ENCODE measurements around the gene CTNNAL1. TPM values are rescaled to one million over a fixed set of nuclear protein-coding genes. Genes with fewer than 3 reads are reported as not detected.

Gene CTNNAL1
- total and polyA plus RNA-seq, 2 of the 8 experiments (the other 6 are each of a cell fraction or from before 2014, with no cell fraction given): 23.2 to 66.1 TPM

GRCh38 chr9:108983885-108984284, 29.4 kb downstream of the CTNNAL1 start:
- Histone ChIP-seq H3K79me1 (ENCODE audit: low read depth, low read length) (no peaks in the 10 kb centered on the region), H4K91ac (replicated peaks; ENCODE audit: insufficient read length, low read length) (no peak overlapping the region), H4K5ac (ENCODE audit: insufficient read length, low read depth, low read length) (no peak overlapping the region), H3K9ac (replicated peaks in 1 of 4; ENCODE audit: extremely low read depth in 1 of 4, low read depth in 3 of 4, low read length in 3 of 4) (no peak overlapping the region), H3K56ac (replicated peaks; ENCODE audit: insufficient read length, low read depth, low read length) (no peak overlapping the region), H2BK120ac (replicated peaks; ENCODE audit: low read depth, low read length) (no peak overlapping the region), H4K20me1 (replicated peaks in 1 of 2; ENCODE audit: control insufficient read depth in 1 of 2, insufficient read depth in 2 of 2, low read length in 2 of 2) (no peaks in the 10 kb centered on the region), H3K9me3 (ENCODE audit: insufficient read depth in 2 of 2, low read depth in 1 of 2, low read length in 1 of 2) (no peaks in the 10 kb centered on the region), H3K4me2 (ENCODE audit: insufficient read depth in 1 of 2, low read depth in 2 of 2, low read length in 2 of 2) (no peak overlapping the region), H3K14ac (ENCODE audit: insufficient read length) (no peak overlapping the region), H3K23ac (ENCODE audit: insufficient read length) (no peak overlapping the region), H3K4me1 (replicated peaks in 1 of 4; ENCODE audit: control insufficient read depth in 3 of 4, insufficient read depth in 4 of 4, low read length in 3 of 4) (no peaks in the 10 kb centered on the region), H3K18ac (ENCODE audit: extremely low read depth, low read length) (no peak overlapping the region), H3K36me3 (ENCODE audit: control insufficient read depth in 2 of 4, insufficient read depth in 4 of 4, low read length in 3 of 4) (peaks cover 0 to 19% (median 12%) of the 10 kb centered on the region in 4 experiments; a peak in 5 of 8 replicates), H2BK12ac (ENCODE audit: low read depth, low read length) (no peak overlapping the region), H2BK20ac (ENCODE audit: low read length) (no peak overlapping the region), H3K23me2 (ENCODE audit: low read depth, low read length) (no peaks in the 10 kb centered on the region), H2AFZ (ENCODE audit: low read length) (no peak overlapping the region), H3K4ac (replicated peaks; ENCODE audit: insufficient read length, low read depth, low read length) (no peak overlapping the region), H3K4me3 (ENCODE audit: extremely low read depth in 1 of 4, insufficient read depth in 2 of 4, low read depth in 3 of 4, low read length in 4 of 4) (no peak overlapping the region), H2AK5ac (ENCODE audit: low read depth, low read length) (no peak overlapping the region), H4K8ac (ENCODE audit: extremely low read depth, insufficient read depth, low read length) (no peak overlapping the region), H3K27ac (ENCODE audit: low read depth, low read length) (no peak overlapping the region), H2BK15ac (ENCODE audit: low read length) (no peak overlapping the region), H3K79me2 (ENCODE audit: control insufficient read depth in 1 of 2, insufficient read depth in 2 of 2, low read length in 2 of 2) (no peaks in the 10 kb centered on the region), H3K27me3 (replicated peaks in 1 of 4; ENCODE audit: control insufficient read depth in 3 of 4, extremely low read depth in 1 of 4, insufficient read depth in 3 of 4, low read length in 3 of 4) (no peaks in the 10 kb centered on the region), H2BK5ac (ENCODE audit: low read depth, low read length) (no peak overlapping the region)
- DNase-seq (ENCODE audit: low read depth in 1 of 2, low spot score in 2 of 2) (no peak), FAIRE-seq (no peak)
- POLR2A ChIA-PET (ENCODE audit: partially characterized antibody): no interaction called here
- no peak for TF ChIP-seq RXRA (IDR thresholded peaks at IDR 0.05; ENCODE audit: insufficient read depth, low read depth, low read length)
- TF ChIP-seq CBX8 (IDR thresholded peaks at IDR 0.05; ENCODE audit: borderline replicate concordance, low read depth, low read length): no peak
- no peak for TF ChIP-seq ZNF274 (IDR thresholded peaks at IDR 0.05; ENCODE audit: borderline replicate concordance, extremely low read depth, low read length)
- no peak for TF ChIP-seq BRCA1 (IDR thresholded peaks at IDR 0.05; ENCODE audit: low read depth, low read length)
- TF ChIP-seq EGR1 (IDR thresholded peaks at IDR 0.05; ENCODE audit: borderline replicate concordance, low read depth, low read length): no peak
- no peak for TF ChIP-seq CHD2 (IDR thresholded peaks at IDR 0.05; ENCODE audit: low read length)
- TF ChIP-seq KDM4A (IDR thresholded peaks at IDR 0.05; ENCODE audit: low read depth, low read length, severe bottlenecking): no peak
- TF ChIP-seq SP1 (IDR thresholded peaks at IDR 0.05; ENCODE audit: low read depth, low read length): no peak
- no peak for TF ChIP-seq CTCF (IDR thresholded peaks at IDR 0.05; ENCODE audit: control extremely low read depth in 1 of 3, insufficient read depth in 1 of 3, low read depth in 1 of 3, low read length in 3 of 3)
- TF ChIP-seq JUN (IDR thresholded peaks at IDR 0.05; ENCODE audit: low read depth, low read length): no peak
- no peak for TF ChIP-seq KDM5A (IDR thresholded peaks at IDR 0.05; ENCODE audit: low read length)
- TF ChIP-seq SIX5 (IDR thresholded peaks at IDR 0.05; ENCODE audit: low read depth, low read length): no peak
- CTCF ChIA-PET (ENCODE audit: partially characterized antibody): no interaction called here
